Endothelial cell of umbilical vein (primary cell): ENCODE data around the gene DGCR6L. TPM values are rescaled to one million over a fixed set of nuclear protein-coding genes. Genes with fewer than 3 reads are reported as not detected.
"Not testable (repeated sequence)": the region's sequence is repeated elsewhere in the genome, so short reads cannot be mapped to it uniquely, and the experiment has no call there.

ENCODE experiments used
- BruUV-seq: library from RNA; stranded (reverse); fragments of 400-500 nt; replicated peaks from 2 replicates; lab custom pipeline; 2021; lab: Mats Ljungman, UMichigan
- CTCF ChIA-PET: fragments of 300-600, 350-600 bp; sonication (Branson Sonifier 250); formaldehyde crosslinking; loops from one replicate; lab custom pipeline; 2021; ENCODE audit warnings: antibody characterized with exemption, inconsistent platforms; lab: Charles Lee
- POLR2A ChIA-PET: fragments of 300-600, 350-600 bp; sonication (Branson Sonifier 250); formaldehyde crosslinking; loops from one replicate; lab custom pipeline; 2021; ENCODE audit warnings: antibody characterized with exemption, inconsistent platforms; lab: Charles Lee
- DNase-seq: peaks from one replicate; pipeline ENCODE4 v3.0.0-alpha.2; 2011; ENCODE audit warnings: low read depth, low spot score
- FAIRE-seq: peaks from 2 replicates; lab custom pipeline; 2011; peaks lifted over from hg19 to GRCh38; lab: Jason Lieb, UNC
- H2AFZ ChIP-seq: 2 replicates; pipeline ENCODE4 v1.6.0; 2012; ENCODE audit warnings: low read depth, low read length, control low read depth, inconsistent platforms
- H3K27ac ChIP-seq: 2 replicates; pipeline ENCODE4 v1.5.1; 2011; ENCODE audit warnings: low read depth, mild to moderate bottlenecking, control low read depth, low read length, moderate library complexity; ENCODE audit not compliant: insufficient read depth
- H3K27me3 ChIP-seq, 2 experiments: 2 replicates each; pipeline versions ENCODE4 v1.6.0 to v1.6.1; 2011; ENCODE audit warnings: low read length in 2 of 2, mixed read lengths in 1 of 2; ENCODE audit not compliant: control insufficient read depth in 2 of 2, insufficient read depth in 2 of 2
- H3K36me3 ChIP-seq, 2 experiments: 2 replicates in 1 of 2; 3 replicates in 1 of 2; pipeline ENCODE4 v1.5.1; 2011; ENCODE audit warnings: low read length in 2 of 2, mild to moderate bottlenecking in 1 of 2, moderate library complexity in 1 of 2; ENCODE audit not compliant: control insufficient read depth in 2 of 2, insufficient read depth in 2 of 2; ENCODE audit errors: extremely low read depth in 1 of 2
- H3K4me1 ChIP-seq: 3 replicates; pipeline ENCODE4 v1.5.1; 2011; ENCODE audit warnings: mild to moderate bottlenecking, low read length; ENCODE audit not compliant: control insufficient read depth, insufficient read depth; ENCODE audit errors: extremely low read depth
- H3K4me2 ChIP-seq: 2 replicates; pipeline ENCODE4 v1.6.1; 2011; ENCODE audit warnings: low read length, control low read depth, mixed read lengths; ENCODE audit not compliant: insufficient read depth
- H3K4me3 ChIP-seq, 3 experiments: fragments of 200-600 bp in 1 of 3; sonication (generic), shearing (Covaris generic) in 1 of 3; replicated peaks in 1 of 3; 2 replicates each; pipeline ENCODE4 v1.5.1; 2011 to 2016; ENCODE audit warnings: control low read depth in 3 of 3, low read length in 3 of 3, mild to moderate bottlenecking in 2 of 3, inconsistent platforms in 1 of 3, low read depth in 1 of 3, moderate library complexity in 1 of 3; ENCODE audit not compliant: insufficient read depth in 1 of 3
- H3K79me2 ChIP-seq: 2 replicates; pipeline ENCODE4 v1.6.0; 2012; ENCODE audit warnings: low read length, inconsistent platforms; ENCODE audit not compliant: control insufficient read depth, insufficient read depth
- H3K9ac ChIP-seq: replicated peaks from 2 replicates; pipeline ENCODE3; 2011; ENCODE audit warnings: low read length, control low read depth; ENCODE audit not compliant: insufficient read depth; ENCODE audit errors: extremely low read depth
- H3K9me1 ChIP-seq: replicated peaks from 3 replicates; pipeline ENCODE4 v1.6.0; 2011; ENCODE audit warnings: mild to moderate bottlenecking, low read length; ENCODE audit not compliant: control insufficient read depth, insufficient read depth; ENCODE audit errors: extremely low read depth
- H3K9me3 ChIP-seq: replicated peaks from 2 replicates; pipeline ENCODE4 v1.5.1; 2012; ENCODE audit warnings: low read length, inconsistent platforms; ENCODE audit not compliant: control insufficient read depth, insufficient read depth
- H4K20me1 ChIP-seq: replicated peaks from 2 replicates; pipeline ENCODE3; 2011; ENCODE audit warnings: mild to moderate bottlenecking, low read length; ENCODE audit not compliant: control insufficient read depth, insufficient read depth; ENCODE audit errors: extremely low read depth
- dilution Hi-C: fragments of 300-500 bp; cut with MboI; formaldehyde crosslinking; loops from one replicate; pipeline ENCODE4 v1.15.0; 2019; ENCODE audit warnings: low sequenced_read_pairs; ENCODE audit not compliant: extremely low pct_ligation_motif_present
- intact Hi-C: fragments of 100-400 bp; cut with micrococcal nuclease; formaldehyde crosslinking; loops from one replicate; pipeline ENCODE4 v1.10.0; 2022
- polyA plus RNA-seq, 4 experiments: library from polyadenylated mRNA; depleted of rRNA in 3 of 4; stranded (reverse) in 3 of 4; unstranded in 1 of 4; fragments of >200 nt; gene quantifications; 2 replicates each; pipeline versions ENCODE4 v1.2.1 to v1.2.3, GENCODE V29; 2011 to 2012; ENCODE audit warnings: missing spikeins in 1 of 4
- total RNA-seq: library from RNA; stranded (reverse); gene quantifications from 2 replicates; pipeline ENCODE4 v1.2.3, GENCODE V29; 2021

Gene DGCR6L
- total and polyA plus RNA-seq, 2 donors (not counting 3 experiments of a cell fraction or from before 2014, with no cell fraction given) = 38.0 to 67.5 TPM

GRCh38 chr22:20338291-20338690, 18.4 kb upstream of the DGCR6L start:
- dilution Hi-C loops, H3K4me2 ChIP-seq: not testable (repeated sequence)

GRCh38 chr22:20337807-20338206, 17.9 kb upstream of the DGCR6L start:
- H2AFZ ChIP-seq, H3K9ac ChIP-seq, H3K9me1 ChIP-seq, H3K9me3 ChIP-seq, H3K27ac ChIP-seq, H3K4me2 ChIP-seq, BruUV-seq, DNase-seq, FAIRE-seq, H3K27me3 ChIP-seq, H4K20me1 ChIP-seq, dilution Hi-C loops, H3K4me1 ChIP-seq, intact Hi-C loops, H3K36me3 ChIP-seq, H3K4me3 ChIP-seq, CTCF ChIA-PET, H3K79me2 ChIP-seq, POLR2A ChIA-PET: not testable (repeated sequence)

More at GRCh38 chr22:20338291-20338690, 18.4 kb upstream of the DGCR6L start:
- H3K4me3 ChIP-seq, H3K4me1 ChIP-seq, H3K36me3 ChIP-seq, H3K27ac ChIP-seq, H3K9me3 ChIP-seq, POLR2A ChIA-PET, CTCF ChIA-PET, BruUV-seq, H3K9ac ChIP-seq, intact Hi-C loops, H4K20me1 ChIP-seq, DNase-seq, FAIRE-seq, H3K27me3 ChIP-seq, H3K79me2 ChIP-seq, H3K9me1 ChIP-seq, H2AFZ ChIP-seq: not testable (repeated sequence)

GRCh38 chr22:20336561-20336960, 16.7 kb upstream of the DGCR6L start:
- dilution Hi-C loops, intact Hi-C loops, H3K4me1 ChIP-seq, H3K4me2 ChIP-seq, H3K36me3 ChIP-seq, H4K20me1 ChIP-seq, H3K27me3 ChIP-seq, FAIRE-seq, H2AFZ ChIP-seq, H3K4me3 ChIP-seq, H3K27ac ChIP-seq, H3K79me2 ChIP-seq, H3K9me3 ChIP-seq, DNase-seq, H3K9ac ChIP-seq, BruUV-seq, POLR2A ChIA-PET, CTCF ChIA-PET, H3K9me1 ChIP-seq: not testable (repeated sequence)

- BruUV-seq, H3K79me2 ChIP-seq, H3K4me2 ChIP-seq, H3K27me3 ChIP-seq, H3K27ac ChIP-seq, H3K9me3 ChIP-seq, H3K4me1 ChIP-seq, POLR2A ChIA-PET, H2AFZ ChIP-seq, H4K20me1 ChIP-seq, H3K4me3 ChIP-seq, H3K9ac ChIP-seq, H3K36me3 ChIP-seq, DNase-seq, dilution Hi-C loops, CTCF ChIA-PET, FAIRE-seq, H3K9me1 ChIP-seq: not testable (repeated sequence)
- intact Hi-C loops = loop anchor here (10.0 kb wide), 1 partner anchor 166 kb away; the partner anchor contains the start of gene KLHL22
Measured at GRCh38 chr22:20328569-20328930, 8.7 kb upstream of the DGCR6L start.
